B cell (primary cell): ENCODE data around the gene PAK6. TPM values are rescaled to one million over a fixed set of nuclear protein-coding genes. Genes with fewer than 3 reads are reported as not detected.

Source experiments
- ATAC-seq: fragments of 200-7000 bp; cut with Tn5 transposase; one replicate; pipeline ENCODE4 v1.10.0; 2021; ENCODE audit warnings: low read depth, mild to moderate bottlenecking, moderate number of reproducible peaks, moderate library complexity
- CTCF ChIA-PET: fragments of 350-600 bp; sonication (Branson Sonifier 250); formaldehyde crosslinking; loops from one replicate; lab custom pipeline; 2021; ENCODE audit warnings: antibody characterized with exemption, inconsistent platforms; lab: Charles Lee
- POLR2A ChIA-PET: fragments of 350-600 bp; sonication (Branson Sonifier 250); formaldehyde crosslinking; loops from one replicate; lab custom pipeline; 2021; ENCODE audit warnings: antibody characterized with exemption; lab: Charles Lee
- DNase-seq: peaks from one replicate; pipeline ENCODE4 v3.0.0; 2013
- H2AFZ ChIP-seq: 2 replicates; pipeline ENCODE4 v1.6.1; 2012; ENCODE audit warnings: mild to moderate bottlenecking, low read depth, low read length; ENCODE audit not compliant: insufficient read depth, poor library complexity, severe bottlenecking
- H3K27ac ChIP-seq, 2 donors: 1 replicate in 1 of 2; 2 replicates in 1 of 2; pipeline ENCODE4 v1.5.1; 2012 to 2013; ENCODE audit warnings: low read length in 2 of 2, mild to moderate bottlenecking in 2 of 2, moderate library complexity in 1 of 2
- H3K27me3 ChIP-seq, 4 experiments: fragments of 200-600 bp in 1 of 4; sonication (generic) in 1 of 4; replicated peaks in 1 of 4; 1 replicate in 2 of 4; 2 replicates in 2 of 4; pipeline versions ENCODE4 v1.6.1 to v1.7.0; 2013 to 2016; ENCODE audit warnings: low read length in 3 of 4, mild to moderate bottlenecking in 2 of 4, mixed read lengths in 1 of 4, moderate library complexity in 1 of 4; ENCODE audit not compliant: insufficient read depth in 4 of 4, control insufficient read depth in 3 of 4; ENCODE audit errors: control extremely low read depth in 1 of 4
- H3K36me3 ChIP-seq, 2 experiments: replicated peaks in 1 of 2; 1 replicate in 1 of 2; 2 replicates in 1 of 2; pipeline versions ENCODE4 v1.6.1 to v1.7.1; 2013; ENCODE audit warnings: low read length in 1 of 2; ENCODE audit not compliant: insufficient read depth in 2 of 2, control insufficient read depth in 1 of 2; ENCODE audit errors: control extremely low read depth in 1 of 2, extremely low read depth in 1 of 2
- H3K4me1 ChIP-seq, 2 donors: fragments of 200-600 bp in 1 of 2; sonication (generic) in 1 of 2; 1 replicate in 1 of 2; 2 replicates in 1 of 2; pipeline versions ENCODE4 v1.5.1 to v1.6.1; 2013 to 2017; ENCODE audit warnings: low read length in 2 of 2; ENCODE audit not compliant: control insufficient read depth in 2 of 2, insufficient read depth in 2 of 2
- H3K4me2 ChIP-seq: replicated peaks from 2 replicates; pipeline ENCODE3; 2012; ENCODE audit warnings: mild to moderate bottlenecking, low read depth, low read length; ENCODE audit not compliant: poor library complexity, severe bottlenecking
- H3K4me3 ChIP-seq, 5 experiments: fragments of 200-600 bp in 1 of 5; sonication (generic) in 1 of 5; 1 replicate in 3 of 5; 2 replicates in 2 of 5; pipeline versions ENCODE4 v1.5.1 to v1.7.0; 2011 to 2016; ENCODE audit warnings: low read length in 4 of 5, mild to moderate bottlenecking in 4 of 5, low read depth in 2 of 5, control low read depth in 1 of 5, moderate library complexity in 1 of 5; ENCODE audit not compliant: insufficient read depth in 1 of 5; ENCODE audit errors: control extremely low read depth in 1 of 5, extremely low read depth in 1 of 5
- H3K79me2 ChIP-seq: fragments of 200-600 bp; sonication (generic); one replicate; pipeline ENCODE4 v1.6.0; 2016; ENCODE audit warnings: low read length; ENCODE audit not compliant: control insufficient read depth, insufficient read depth
- H3K9ac ChIP-seq: fragments of 200-600 bp; sonication (generic); 2 replicates; pipeline ENCODE4 v1.6.1; 2017; ENCODE audit warnings: mild to moderate bottlenecking, low read length, moderate library complexity
- H3K9me3 ChIP-seq, 3 donors: one replicate each; pipeline versions ENCODE4 v1.6.1 to v1.7.1; 2013; ENCODE audit warnings: low read length in 2 of 3; ENCODE audit not compliant: control insufficient read depth in 2 of 3, insufficient read depth in 1 of 3; ENCODE audit errors: control extremely low read depth in 1 of 3
- H4K20me1 ChIP-seq: 2 replicates; pipeline ENCODE4 v1.6.0; 2012; ENCODE audit warnings: mild to moderate bottlenecking, low read length; ENCODE audit not compliant: insufficient read depth, control insufficient read depth, poor library complexity, severe bottlenecking
- H3K27ac Mint-ChIP-seq: one replicate; pipeline ENCODE4 v1.8.0; 2021; ENCODE audit warnings: mixed read lengths
- H3K27me3 Mint-ChIP-seq: one replicate; pipeline ENCODE4 v1.8.0; 2021; ENCODE audit warnings: mixed read lengths
- H3K4me1 Mint-ChIP-seq: one replicate; pipeline ENCODE4 v1.8.0; 2021; ENCODE audit warnings: mixed read lengths
- H3K4me3 Mint-ChIP-seq: one replicate; pipeline ENCODE4 v1.8.0; 2021; ENCODE audit warnings: mixed read lengths
- H3K9me3 Mint-ChIP-seq: one replicate; pipeline ENCODE4 v1.8.0; 2022; ENCODE audit warnings: mixed read lengths; ENCODE audit not compliant: insufficient read depth
- CTCF ChIP-seq: fragments of 200-600 bp; IDR thresholded peaks from one replicate; pipeline ENCODE4 v1.8.0; 2022; ENCODE audit warnings: antibody characterized with exemption, mild to moderate bottlenecking
- EZH2 ChIP-seq: IDR thresholded peaks from 2 replicates; pipeline ENCODE4 v1.6.1; 2012; ENCODE audit warnings: borderline replicate concordance, low read depth, mild to moderate bottlenecking, moderate library complexity, low read length; ENCODE audit not compliant: insufficient read depth, poor library complexity, severe bottlenecking
- WGBS: methylation state at CpG from one replicate; pipeline ENCODE4 v1.1.5; 2013; ENCODE audit warnings: missing lambda C conversion rate; ENCODE audit not compliant: insufficient coverage; 5-methylcytosine and 5-hydroxymethylcytosine counted together
- intact Hi-C: fragments of 100-400 bp; cut with micrococcal nuclease; formaldehyde crosslinking; loops from one replicate; pipeline ENCODE4 v1.10.0; 2022
- polyA plus RNA-seq: library from polyadenylated mRNA; depleted of rRNA; stranded (reverse); fragments of >200 nt; gene quantifications from 2 replicates; pipeline ENCODE4 v1.2.3, GENCODE V29; 2012
- total RNA-seq, 2 donors: library from RNA; stranded (reverse); fragments of 120-200 nt in 1 of 2; gene quantifications; 1 replicate in 1 of 2; 2 replicates in 1 of 2; pipeline versions ENCODE4 v1.2.3 to v1.2.4, GENCODE V29; 2013 to 2022

The PAK6 gene
- total and polyA plus RNA-seq, 2 donors (not counting 1 experiment from before 2014, with no cell fraction given) = 0.45 to 1.2 TPM

DNA sequence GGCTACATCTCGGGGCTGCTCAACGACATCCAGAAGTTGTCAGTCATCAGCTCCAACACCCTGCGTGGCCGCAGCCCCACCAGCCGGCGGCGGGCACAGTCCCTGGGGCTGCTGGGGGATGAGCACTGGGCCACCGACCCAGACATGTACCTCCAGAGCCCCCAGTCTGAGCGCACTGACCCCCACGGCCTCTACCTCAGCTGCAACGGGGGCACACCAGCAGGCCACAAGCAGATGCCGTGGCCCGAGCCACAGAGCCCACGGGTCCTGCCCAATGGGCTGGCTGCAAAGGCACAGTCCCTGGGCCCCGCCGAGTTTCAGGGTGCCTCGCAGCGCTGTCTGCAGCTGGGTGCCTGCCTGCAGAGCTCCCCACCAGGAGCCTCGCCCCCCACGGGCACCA is 27.0 kb downstream of the PAK6 start:
- Histone ChIP-seq H4K20me1 (no peaks in the 10 kb centered on the region), H3K4me2 (no peak overlapping the region), H3K27ac (no peak overlapping the region), H2AFZ (no peak overlapping the region), H3K36me3 (no peaks in the 10 kb centered on the region), H3K4me3 (no peak overlapping the region), H3K79me2 (no peaks in the 10 kb centered on the region), H3K9me3 (no peaks in the 10 kb centered on the region), H3K27me3 (no peaks in the 10 kb centered on the region), H3K4me1 (no peaks in the 10 kb centered on the region), H3K9ac (no peak overlapping the region)
- H3K9me3 Mint-ChIP-seq = no peaks in the 10 kb centered on the region
- ATAC-seq (no peak), DNase-seq (no peak)
- ChIA-PET POLR2A (no interaction called here), CTCF (no interaction called here)
- H3K27me3 Mint-ChIP-seq = no peaks in the 10 kb centered on the region
- H3K27ac Mint-ChIP-seq = no peak overlapping the region
- TF ChIP-seq CTCF (no peak), EZH2 (no peak)
- no peaks in the 10 kb centered on the region for H3K4me1 Mint-ChIP-seq
- WGBS = 98% methylated on average over 20 of the region's 20 CpGs
- no peak overlapping the region for H3K4me3 Mint-ChIP-seq
- intact Hi-C loops = no loop called here

DNA sequence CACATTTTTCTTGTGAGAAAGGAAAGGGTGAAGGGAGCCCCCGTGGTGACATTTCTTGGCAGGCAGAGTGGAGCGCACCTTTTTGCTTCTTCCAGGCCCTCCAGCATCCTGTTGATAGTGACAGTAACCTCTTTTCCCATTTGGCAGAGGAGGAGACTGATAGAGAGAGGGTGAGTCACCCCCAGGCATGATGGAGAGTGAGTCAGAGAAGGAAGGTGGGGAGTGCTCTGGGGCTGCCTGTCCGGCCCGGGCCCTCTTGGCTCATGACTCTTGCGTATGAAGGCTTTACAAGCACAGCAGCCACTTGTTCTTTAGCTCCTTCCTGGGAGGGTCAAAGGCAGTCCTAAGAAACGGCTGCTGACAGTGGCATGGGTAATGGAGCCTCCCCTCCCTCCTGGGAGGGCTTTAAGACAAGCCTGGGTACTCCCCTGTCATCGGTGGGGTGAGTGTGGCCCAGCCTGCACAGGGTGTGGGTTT is 28.0 kb downstream of the PAK6 start:
- Histone ChIP-seq H3K4me1 (no peaks in the 10 kb centered on the region), H3K27me3 (no peaks in the 10 kb centered on the region), H3K4me2 (no peak overlapping the region), H4K20me1 (no peaks in the 10 kb centered on the region), H3K9ac (no peak overlapping the region), H3K36me3 (no peaks in the 10 kb centered on the region), H2AFZ (no peak overlapping the region), H3K9me3 (no peaks in the 10 kb centered on the region), H3K4me3 (no peak overlapping the region), H3K27ac (no peak overlapping the region), H3K79me2 (no peaks in the 10 kb centered on the region)
- POLR2A ChIA-PET = no interaction called here
- TF ChIP-seq CTCF (no peak), EZH2 (no peak)
- Mint-ChIP-seq H3K9me3 (no peaks in the 10 kb centered on the region), H3K4me3 (no peak overlapping the region), H3K27me3 (no peaks in the 10 kb centered on the region), H3K4me1 (no peaks in the 10 kb centered on the region), H3K27ac (no peak overlapping the region)
- intact Hi-C loops = no loop called here
- ATAC-seq (no peak), DNase-seq (no peak)
- CTCF ChIA-PET = interaction anchor here (0.8 kb wide), 1 partner anchor 40 kb away, joined by 3 read pairs; the partner anchor contains the start of gene PLCB2
- WGBS = 82% methylated on average over 5 of the region's 7 CpGs
